Colonic mucosa (tissue), 4 donors: ENCODE data around the gene TOR2A. TPM values are rescaled to one million over a fixed set of nuclear protein-coding genes. Genes with fewer than 3 reads are reported as not detected.
A peak's percentile ranks its signal among the peaks of the same experiment; 100 is the strongest.

ENCODE experiments used
- DNase-seq: peaks from one replicate; pipeline ENCODE4 v3.0.0-alpha.2; 2020
- H3K27ac ChIP-seq: fragments of 200-600 bp; one replicate; pipeline ENCODE4 v1.8.0; 2021
- H3K27me3 ChIP-seq: fragments of 200-600 bp; one replicate; pipeline ENCODE4 v1.8.0; 2021
- H3K36me3 ChIP-seq: fragments of 200-600 bp; one replicate; pipeline ENCODE4 v1.8.0; 2021
- H3K4me1 ChIP-seq: fragments of 200-600 bp; one replicate; pipeline ENCODE4 v1.8.0; 2021; ENCODE audit warnings: mild to moderate bottlenecking
- H3K4me3 ChIP-seq: fragments of 200-600 bp; one replicate; pipeline ENCODE4 v1.8.0; 2021
- H3K9ac ChIP-seq, 2 donors: one replicate each; pipeline ENCODE4 v1.7.0; 2013; ENCODE audit warnings: control low read depth in 2 of 2, low read depth in 2 of 2, low read length in 2 of 2
- H3K9me3 ChIP-seq: fragments of 200-600 bp; one replicate; pipeline ENCODE4 v1.8.0; 2021
- intact Hi-C: fragments of 100-400 bp; cut with DNase I; formaldehyde crosslinking; loops from one replicate; pipeline ENCODE4 v1.14.1; 2022
- total RNA-seq, 2 donors: library from RNA; stranded (reverse); fragmentation: NEBNext Ultra II Directional in 1 of 2; extraction: Animal tissue kit (Norgen Biotek cat#: 25700) in 1 of 2; gene quantifications; one replicate each; pipeline ENCODE4 v1.2.1, GENCODE V29; 2021
- TF ChIP-seq, protein P1 (sequence below): fragments of 200-600 bp; IDR thresholded peaks from one replicate; pipeline ENCODE4 v1.8.0; 2022; ENCODE audit warnings: antibody characterized with exemption, mild to moderate bottlenecking
- donor health status: healthy.
- donor health status: DM: no; HTN: no; CAD: no.
- donor health status: DM: no; HTN: no; CAD: no.

The TOR2A gene
- total RNA-seq, 2 donors from 2014 or later, result 25.8 to 29.8 TPM

- Histone ChIP-seq H3K9me3 (no peaks in the 10 kb centered on the region), H3K36me3 (no peaks in the 10 kb centered on the region), H3K4me3 (no peak overlapping the region), H3K9ac (peak overlapping the region in 1 of 2 donors; percentile 23), H3K4me1 (peaks cover 7% of the 10 kb centered on the region), H3K27ac (peak overlapping the region; percentile 30), H3K27me3 (no peaks in the 10 kb centered on the region)
- intact Hi-C loops, result no loop called here
- DNase-seq, result no peak
- TF ChIP-seq, protein P1, sequence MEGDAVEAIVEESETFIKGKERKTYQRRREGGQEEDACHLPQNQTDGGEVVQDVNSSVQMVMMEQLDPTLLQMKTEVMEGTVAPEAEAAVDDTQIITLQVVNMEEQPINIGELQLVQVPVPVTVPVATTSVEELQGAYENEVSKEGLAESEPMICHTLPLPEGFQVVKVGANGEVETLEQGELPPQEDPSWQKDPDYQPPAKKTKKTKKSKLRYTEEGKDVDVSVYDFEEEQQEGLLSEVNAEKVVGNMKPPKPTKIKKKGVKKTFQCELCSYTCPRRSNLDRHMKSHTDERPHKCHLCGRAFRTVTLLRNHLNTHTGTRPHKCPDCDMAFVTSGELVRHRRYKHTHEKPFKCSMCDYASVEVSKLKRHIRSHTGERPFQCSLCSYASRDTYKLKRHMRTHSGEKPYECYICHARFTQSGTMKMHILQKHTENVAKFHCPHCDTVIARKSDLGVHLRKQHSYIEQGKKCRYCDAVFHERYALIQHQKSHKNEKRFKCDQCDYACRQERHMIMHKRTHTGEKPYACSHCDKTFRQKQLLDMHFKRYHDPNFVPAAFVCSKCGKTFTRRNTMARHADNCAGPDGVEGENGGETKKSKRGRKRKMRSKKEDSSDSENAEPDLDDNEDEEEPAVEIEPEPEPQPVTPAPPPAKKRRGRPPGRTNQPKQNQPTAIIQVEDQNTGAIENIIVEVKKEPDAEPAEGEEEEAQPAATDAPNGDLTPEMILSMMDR, result no peak
These were observed 32.8 kb upstream of the TOR2A start for GRCh38 chr9:127767909-127768331.

DNA sequence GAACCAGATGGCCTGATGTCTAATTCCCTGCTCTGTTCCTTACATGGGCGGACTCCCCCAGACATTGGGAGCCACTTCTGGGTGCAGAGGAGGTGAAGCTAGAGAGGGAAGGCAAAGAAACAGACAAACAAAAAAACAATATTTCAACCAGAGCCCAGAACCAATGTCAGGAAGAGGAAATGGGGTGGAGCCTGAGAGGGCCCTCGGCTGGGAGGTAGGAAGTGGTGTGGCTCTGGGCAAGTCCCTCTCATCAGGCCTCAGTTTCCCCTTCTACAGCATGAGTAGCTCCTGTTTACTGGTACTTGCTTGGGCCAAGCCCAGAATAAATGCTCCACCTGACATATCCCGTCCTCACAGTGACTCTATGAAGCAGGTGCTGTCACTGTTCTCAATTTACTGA is 32.3 kb upstream of the TOR2A start:
- H3K9ac ChIP-seq, result peak overlapping the region in 1 of 2 donors; percentile 23

GRCh38 chr9:127765418-127765817 is 30.3 kb upstream of the TOR2A start:
- Histone ChIP-seq H3K9me3 (no peaks in the 10 kb centered on the region), H3K27me3 (no peaks in the 10 kb centered on the region), H3K36me3 (no peaks in the 10 kb centered on the region), H3K4me3 (no peak overlapping the region), H3K4me1 (peaks cover under 1% of the 10 kb centered on the region), H3K27ac (no peak overlapping the region), H3K9ac (no peak overlapping the region)
- TF ChIP-seq, protein P1, result no peak
- intact Hi-C loops, result no loop called here
- no peak for DNase-seq

More for the DNA sequence above, 32.3 kb upstream of the TOR2A start:
- Histone ChIP-seq H3K4me1 (peaks cover 7% of the 10 kb centered on the region), H3K4me3 (no peak overlapping the region), H3K27ac (peak overlapping the region; percentile 30), H3K36me3 (no peaks in the 10 kb centered on the region), H3K27me3 (no peaks in the 10 kb centered on the region), H3K9me3 (no peaks in the 10 kb centered on the region)
- DNase-seq, result no peak
- intact Hi-C loops, result no loop called here
- TF ChIP-seq, protein P1, result no peak

DNA sequence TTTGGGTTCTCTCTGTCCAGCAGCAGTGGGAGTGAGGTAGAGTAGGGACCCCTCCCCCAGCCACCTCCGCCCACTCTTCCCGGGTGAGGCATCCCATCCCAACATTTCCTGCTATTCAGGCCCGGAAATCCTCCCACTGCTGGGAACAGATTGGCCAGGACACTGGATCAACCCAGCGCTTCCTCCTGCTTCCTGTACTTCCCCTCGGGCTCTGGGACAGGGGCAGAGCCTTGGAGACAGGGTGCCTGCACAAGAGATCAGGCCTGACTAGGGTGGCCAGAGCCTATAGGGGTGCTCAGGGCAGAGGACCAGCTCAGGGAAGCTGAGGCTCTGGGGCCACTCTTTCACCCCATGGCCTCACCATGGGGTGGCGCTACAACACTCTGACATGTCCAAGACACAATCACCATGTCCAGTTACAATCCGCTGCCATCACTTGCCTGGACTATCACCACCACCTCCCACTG is 28.9 kb upstream of the TOR2A start:
- Histone ChIP-seq H3K4me1 (no peaks in the 10 kb centered on the region), H3K9me3 (no peaks in the 10 kb centered on the region), H3K4me3 (no peak overlapping the region), H3K27me3 (no peaks in the 10 kb centered on the region), H3K27ac (no peak overlapping the region), H3K36me3 (no peaks in the 10 kb centered on the region), H3K9ac (peak overlapping the region in 1 of 2 donors; percentile 12)
- intact Hi-C loops, result no loop called here
- DNase-seq, result no peak
- TF ChIP-seq, protein P1, result peak; percentile 43

GRCh38 chr9:127762111-127762676 is 27.1 kb upstream of the TOR2A start:
- Histone ChIP-seq H3K27ac (no peak overlapping the region), H3K36me3 (no peaks in the 10 kb centered on the region), H3K9ac (no peak overlapping the region), H3K9me3 (no peaks in the 10 kb centered on the region), H3K4me3 (no peak overlapping the region), H3K4me1 (no peaks in the 10 kb centered on the region), H3K27me3 (no peaks in the 10 kb centered on the region)
- no peak for DNase-seq
- TF ChIP-seq, protein P1, result no peak
- intact Hi-C loops, result no loop called here
